ENCODE measurements around the gene ALCAM. TPM values are rescaled to one million over a fixed set of nuclear protein-coding genes. Genes with fewer than 3 reads are reported as not detected.

The ALCAM gene
- polyA plus RNA-seq, 1 donor from 2014 or later, result 94.7 TPM

- Histone ChIP-seq H3K36me3 (ENCODE audit: insufficient read depth, low read length) (no peaks in the 10 kb centered on the region), H3K9me2 (ENCODE audit: insufficient read depth, low read length) (no peaks in the 10 kb centered on the region), H3K9ac (ENCODE audit: low read length) (no peak overlapping the region), H3F3A (ENCODE audit: insufficient read depth, low read length, poor library complexity, severe bottlenecking) (no peaks in the 10 kb centered on the region), H3K4me3 (ENCODE audit: low read length) (no peak overlapping the region), H3K27ac (ENCODE audit: low read length) (no peak overlapping the region), H4K20me1 (ENCODE audit: insufficient read depth) (no peaks in the 10 kb centered on the region), H2AFZ (ENCODE audit: low read depth, low read length) (no peak overlapping the region), H3K9me3 (ENCODE audit: low read length) (no peaks in the 10 kb centered on the region), H3K27me3 (ENCODE audit: insufficient read depth, low read depth, low read length) (no peaks in the 10 kb centered on the region), H3K79me2 (replicated peaks; ENCODE audit: insufficient read depth, low read length) (peaks cover 4% of the 10 kb centered on the region), H3K4me2 (ENCODE audit: low read length) (no peak overlapping the region)
- no peak for TF ChIP-seq SMC3 (conservative IDR thresholded peaks at IDR 0.05; ENCODE audit: poor library complexity)
- no peak for TF ChIP-seq REST (IDR thresholded peaks at IDR 0.05; ENCODE audit: borderline replicate concordance)
- no peak for TF ChIP-seq EZH2 (IDR thresholded peaks at IDR 0.05; ENCODE audit: borderline replicate concordance, insufficient read depth, low read length, poor library complexity, severe bottlenecking)
- TF ChIP-seq RAD21 (conservative IDR thresholded peaks at IDR 0.05), result no peak
- TF ChIP-seq POLR2AphosphoS5 (IDR thresholded peaks at IDR 0.05), result no peak
- no peak for TF ChIP-seq EP300 (conservative IDR thresholded peaks at IDR 0.05; ENCODE audit: poor library complexity, severe bottlenecking)
- TF ChIP-seq CTCF (IDR thresholded peaks at IDR 0.05; ENCODE audit: poor library complexity, severe bottlenecking), result no peak
- TF ChIP-seq TAF1 (IDR thresholded peaks at IDR 0.05; ENCODE audit: low read depth), result no peak
- no peak for TF ChIP-seq MXI1 (conservative IDR thresholded peaks at IDR 0.05; ENCODE audit: poor library complexity, severe bottlenecking)
These were observed 56.7 kb downstream of the ALCAM start for GRCh38 chr3:105423397-105423796.

GRCh38 chr3:105424412-105425152, 57.9 kb downstream of the ALCAM start:
- no peak overlapping the region for H3K27ac ChIP-seq (ENCODE audit: low read length)

More at GRCh38 chr3:105424412-105425152, 57.9 kb downstream of the ALCAM start:
- Histone ChIP-seq H4K20me1 (ENCODE audit: insufficient read depth) (no peaks in the 10 kb centered on the region), H3K79me2 (replicated peaks; ENCODE audit: insufficient read depth, low read length) (peaks cover 4% of the 10 kb centered on the region), H3F3A (ENCODE audit: insufficient read depth, low read length, poor library complexity, severe bottlenecking) (no peaks in the 10 kb centered on the region), H3K36me3 (ENCODE audit: insufficient read depth, low read length) (no peaks in the 10 kb centered on the region), H3K9ac (ENCODE audit: low read length) (no peak overlapping the region), H3K27me3 (ENCODE audit: insufficient read depth, low read depth, low read length) (no peaks in the 10 kb centered on the region), H3K4me2 (ENCODE audit: low read length) (no peak overlapping the region), H3K9me2 (ENCODE audit: insufficient read depth, low read length) (no peaks in the 10 kb centered on the region), H3K4me3 (ENCODE audit: low read length) (no peak overlapping the region), H3K9me3 (ENCODE audit: low read length) (no peaks in the 10 kb centered on the region), H2AFZ (ENCODE audit: low read depth, low read length) (no peak overlapping the region)
- TF ChIP-seq RAD21 (conservative IDR thresholded peaks at IDR 0.05) (no peak), REST (IDR thresholded peaks at IDR 0.05; ENCODE audit: borderline replicate concordance) (no peak), EP300 (conservative IDR thresholded peaks at IDR 0.05; ENCODE audit: poor library complexity, severe bottlenecking) (no peak), EZH2 (IDR thresholded peaks at IDR 0.05; ENCODE audit: borderline replicate concordance, insufficient read depth, low read length, poor library complexity, severe bottlenecking) (no peak)

Data from neural cell (in vitro differentiated cells).